Measurements from ENCODE around the gene ATP1B3.
A peak's percentile ranks its signal among the peaks of the same experiment; 100 is the strongest.
"Not testable (repeated sequence)": the region's sequence is repeated elsewhere in the genome, so short reads cannot be mapped to it uniquely, and the experiment has no call there.

ATP1B3 gene

DNA sequence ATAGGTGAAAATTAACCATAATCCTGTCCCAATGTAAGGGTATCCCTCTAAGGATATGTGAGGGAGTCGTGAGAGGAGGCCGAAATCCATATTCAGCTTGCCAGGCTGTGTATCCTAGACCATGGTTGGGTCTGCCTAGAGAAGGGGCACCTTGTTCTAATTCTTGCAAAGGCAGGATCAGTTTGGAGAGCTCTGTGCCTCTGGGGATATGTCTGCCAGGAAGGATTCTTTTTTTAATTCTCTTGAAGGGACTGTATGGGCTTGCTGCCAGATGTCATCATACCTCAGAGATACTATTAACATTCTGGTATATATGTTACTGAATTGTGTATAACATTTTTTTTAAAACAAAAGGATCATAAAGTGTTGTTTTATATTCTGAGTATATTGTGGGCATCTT is 2.4 kb downstream of the ATP1B3 start:
- peak overlapping the region; percentile 89 to 97 (median 95) for H3K4me3 Mint-ChIP-seq
- peak overlapping the region in 2 of 3 experiments; percentile 79 to 92 for H3K27ac Mint-ChIP-seq
- TF ChIP-seq, protein P1, sequence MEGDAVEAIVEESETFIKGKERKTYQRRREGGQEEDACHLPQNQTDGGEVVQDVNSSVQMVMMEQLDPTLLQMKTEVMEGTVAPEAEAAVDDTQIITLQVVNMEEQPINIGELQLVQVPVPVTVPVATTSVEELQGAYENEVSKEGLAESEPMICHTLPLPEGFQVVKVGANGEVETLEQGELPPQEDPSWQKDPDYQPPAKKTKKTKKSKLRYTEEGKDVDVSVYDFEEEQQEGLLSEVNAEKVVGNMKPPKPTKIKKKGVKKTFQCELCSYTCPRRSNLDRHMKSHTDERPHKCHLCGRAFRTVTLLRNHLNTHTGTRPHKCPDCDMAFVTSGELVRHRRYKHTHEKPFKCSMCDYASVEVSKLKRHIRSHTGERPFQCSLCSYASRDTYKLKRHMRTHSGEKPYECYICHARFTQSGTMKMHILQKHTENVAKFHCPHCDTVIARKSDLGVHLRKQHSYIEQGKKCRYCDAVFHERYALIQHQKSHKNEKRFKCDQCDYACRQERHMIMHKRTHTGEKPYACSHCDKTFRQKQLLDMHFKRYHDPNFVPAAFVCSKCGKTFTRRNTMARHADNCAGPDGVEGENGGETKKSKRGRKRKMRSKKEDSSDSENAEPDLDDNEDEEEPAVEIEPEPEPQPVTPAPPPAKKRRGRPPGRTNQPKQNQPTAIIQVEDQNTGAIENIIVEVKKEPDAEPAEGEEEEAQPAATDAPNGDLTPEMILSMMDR (IDR thresholded peaks at IDR 0.05; ENCODE audit: unreplicated experiment in 3 of 3), result no peak
- H3K27me3 Mint-ChIP-seq (ENCODE audit: low read depth), result no peaks in the 10 kb centered on the region
- peaks cover 7% of the 10 kb centered on the region for H3K36me3 Mint-ChIP-seq (ENCODE audit: low read depth)
- peaks cover 41% of the 10 kb centered on the region for H3K4me1 Mint-ChIP-seq
- no peaks in the 10 kb centered on the region for H3K9me3 Mint-ChIP-seq

DNA sequence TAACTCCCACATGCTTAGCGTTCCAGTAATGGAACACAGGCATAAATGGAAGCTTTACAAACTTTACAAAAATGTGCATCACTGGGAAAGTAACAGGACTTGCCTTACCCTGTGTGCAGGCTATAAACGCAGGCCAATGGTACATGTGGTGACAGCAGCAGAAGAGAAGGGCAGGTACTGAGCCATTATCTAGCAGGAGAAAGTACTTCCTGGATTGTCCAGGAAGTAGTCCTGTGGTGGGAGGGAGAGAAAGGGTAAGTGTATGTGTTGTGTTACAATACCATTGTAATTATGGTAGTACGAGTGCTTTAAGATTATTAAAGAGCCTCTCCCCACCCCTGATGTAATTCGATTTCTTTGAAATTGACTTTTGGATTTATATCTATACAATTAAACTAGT is 5.3 kb downstream of the ATP1B3 start:
- H3K27me3 Mint-ChIP-seq (ENCODE audit: low read depth), result no peaks in the 10 kb centered on the region
- peaks cover 33% of the 10 kb centered on the region for H3K4me1 Mint-ChIP-seq
- H3K27ac Mint-ChIP-seq, result no peak overlapping the region
- H3K4me3 Mint-ChIP-seq, result no peak overlapping the region
- H3K36me3 Mint-ChIP-seq (ENCODE audit: low read depth), result peaks cover 19% of the 10 kb centered on the region
- TF ChIP-seq, protein P1 (IDR thresholded peaks at IDR 0.05; ENCODE audit: unreplicated experiment in 3 of 3), result no peak
- H3K9me3 Mint-ChIP-seq, result no peaks in the 10 kb centered on the region

DNA sequence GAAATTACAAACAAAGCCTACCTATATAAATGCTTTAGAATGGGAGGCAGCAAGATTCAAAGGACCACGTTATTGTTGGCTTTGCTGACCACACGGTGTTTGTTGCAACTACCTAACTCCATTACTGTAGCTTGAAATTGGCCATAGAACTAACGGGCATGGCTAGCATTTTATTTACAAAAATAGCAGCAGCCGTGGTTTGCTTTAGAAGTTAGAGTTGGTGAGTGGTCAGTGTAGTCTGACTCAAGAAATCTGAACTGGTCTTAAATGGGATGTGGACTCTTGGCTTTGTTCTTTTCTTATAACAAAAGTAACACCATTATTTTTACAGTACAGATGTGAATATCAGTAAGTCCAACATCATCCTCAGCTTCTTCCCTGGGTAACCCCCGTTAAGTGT is 10.6 kb downstream of the ATP1B3 start:
- Mint-ChIP-seq H3K9me3 (no peaks in the 10 kb centered on the region), H3K36me3 (ENCODE audit: low read depth) (peaks cover 37% of the 10 kb centered on the region), H3K27ac (no peak overlapping the region), H3K27me3 (ENCODE audit: low read depth) (no peaks in the 10 kb centered on the region), H3K4me1 (peaks cover 5% of the 10 kb centered on the region), H3K4me3 (no peak overlapping the region)
- TF ChIP-seq, protein P1 (IDR thresholded peaks at IDR 0.05; ENCODE audit: unreplicated experiment in 3 of 3), result no peak

DNA sequence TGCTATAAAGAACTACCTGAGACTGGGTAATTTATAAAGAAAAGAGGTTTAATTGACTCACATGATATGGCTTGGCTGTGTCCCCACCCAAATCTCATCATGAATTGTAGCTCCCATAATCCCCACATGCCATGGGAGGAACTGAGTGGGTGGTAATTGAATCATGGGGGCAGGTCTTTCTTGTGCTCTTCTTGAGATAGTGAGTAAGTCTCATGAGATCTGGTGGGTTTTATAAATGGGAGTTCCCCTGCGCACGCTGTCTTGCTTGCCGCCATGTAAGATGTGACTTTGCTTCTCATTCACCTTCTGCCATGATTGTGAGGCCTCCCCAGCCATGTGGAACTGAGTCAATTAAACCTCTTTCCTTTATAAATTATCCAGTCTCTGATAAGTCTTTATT is 12.1 kb downstream of the ATP1B3 start:
- H3K4me3 Mint-ChIP-seq; H3K4me1 Mint-ChIP-seq; H3K27me3 Mint-ChIP-seq (ENCODE audit: low read depth); H3K9me3 Mint-ChIP-seq; H3K27ac Mint-ChIP-seq: not testable (repeated sequence)
- H3K36me3 Mint-ChIP-seq (ENCODE audit: low read depth), result peaks cover 37% of the 10 kb centered on the region

DNA sequence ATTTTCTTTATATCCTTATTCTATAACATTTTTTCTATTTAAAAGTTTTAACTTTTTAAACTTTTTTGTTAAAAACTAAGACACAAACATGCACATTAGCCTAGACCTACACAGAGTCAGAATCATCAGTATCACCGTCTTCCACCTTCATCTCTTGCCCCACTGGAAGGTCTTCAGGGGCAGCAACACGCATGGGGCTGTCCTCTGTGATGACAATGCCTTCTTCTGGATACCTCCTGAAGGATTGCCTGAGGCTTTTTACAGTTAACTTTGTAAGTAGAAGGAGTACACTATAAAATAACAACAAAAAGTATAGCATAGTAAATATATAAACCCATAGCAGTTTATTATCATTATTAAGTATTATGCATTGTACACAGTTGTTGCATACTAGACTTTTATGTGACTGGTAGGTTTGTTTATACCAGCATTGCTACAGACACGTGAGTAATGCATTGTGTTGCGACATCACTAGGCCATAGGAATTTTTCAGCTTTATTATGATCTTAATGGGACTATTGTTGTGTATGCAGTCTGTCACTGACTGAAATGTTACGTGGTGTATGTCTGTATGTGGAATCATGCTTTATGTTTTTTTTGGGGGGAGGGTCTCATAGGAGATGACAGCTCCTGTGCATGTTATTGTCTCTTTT is 18.2 kb downstream of the ATP1B3 start:
- peaks cover 7% of the 10 kb centered on the region for H3K9me3 Mint-ChIP-seq
- no peaks in the 10 kb centered on the region for H3K27me3 Mint-ChIP-seq (ENCODE audit: low read depth)
- TF ChIP-seq, protein P1 (IDR thresholded peaks at IDR 0.05; ENCODE audit: unreplicated experiment in 3 of 3), result no peak
- no peak overlapping the region for H3K27ac Mint-ChIP-seq
- no peaks in the 10 kb centered on the region for H3K4me1 Mint-ChIP-seq
- no peak overlapping the region for H3K4me3 Mint-ChIP-seq
- H3K36me3 Mint-ChIP-seq (ENCODE audit: low read depth), result peaks cover 47% of the 10 kb centered on the region

DNA sequence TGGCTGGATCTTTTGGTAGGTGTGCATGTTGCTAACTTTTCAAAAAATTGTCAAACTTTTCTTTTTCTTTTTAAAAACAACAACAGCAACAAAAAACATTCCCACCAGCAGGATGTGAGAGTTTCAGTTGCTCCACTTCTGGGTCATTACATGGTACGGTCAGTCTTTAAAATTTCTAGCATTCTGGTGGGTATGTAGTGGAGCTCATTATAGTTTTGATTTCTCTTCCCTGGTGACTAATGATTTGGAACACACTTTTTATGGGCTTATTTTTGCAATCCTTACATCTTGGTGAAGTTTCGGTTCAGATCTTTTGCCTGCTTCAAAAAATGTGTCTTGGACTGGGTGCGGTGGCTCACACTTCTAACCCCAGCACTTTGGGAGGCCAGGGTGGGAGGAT is 19.3 kb downstream of the ATP1B3 start:
- Mint-ChIP-seq H3K36me3 (ENCODE audit: low read depth) (peaks cover 47% of the 10 kb centered on the region), H3K27me3 (ENCODE audit: low read depth) (no peaks in the 10 kb centered on the region), H3K27ac (no peak overlapping the region), H3K4me1 (no peaks in the 10 kb centered on the region), H3K4me3 (no peak overlapping the region), H3K9me3 (peaks cover 7% of the 10 kb centered on the region)
- TF ChIP-seq, protein P1 (IDR thresholded peaks at IDR 0.05; ENCODE audit: unreplicated experiment in 3 of 3), result no peak
